ENCODE data around the gene CPVL.
A peak's percentile ranks its signal among the peaks of the same experiment; 100 is the strongest.

CPVL gene

DNA sequence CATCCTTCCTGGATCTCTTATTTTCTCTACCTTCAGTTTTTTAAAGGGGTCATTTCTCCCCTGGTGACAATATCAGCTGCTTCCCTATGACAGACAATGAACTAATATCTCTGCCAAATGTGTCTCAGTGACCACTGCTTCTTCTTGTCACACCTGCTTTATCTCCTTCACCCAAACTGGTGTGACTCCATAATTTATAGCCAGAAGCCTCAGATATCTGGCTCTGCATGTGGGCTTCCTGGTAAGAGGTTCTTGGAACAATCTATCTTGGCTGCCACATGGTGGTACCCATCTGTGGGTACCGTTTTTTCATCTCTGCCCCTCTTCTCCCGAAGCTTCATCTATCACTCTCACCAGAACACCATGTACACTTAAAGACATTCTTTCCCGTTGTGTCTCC lies 37.0 kb downstream of the CPVL start:
- TF ChIP-seq, protein P1, sequence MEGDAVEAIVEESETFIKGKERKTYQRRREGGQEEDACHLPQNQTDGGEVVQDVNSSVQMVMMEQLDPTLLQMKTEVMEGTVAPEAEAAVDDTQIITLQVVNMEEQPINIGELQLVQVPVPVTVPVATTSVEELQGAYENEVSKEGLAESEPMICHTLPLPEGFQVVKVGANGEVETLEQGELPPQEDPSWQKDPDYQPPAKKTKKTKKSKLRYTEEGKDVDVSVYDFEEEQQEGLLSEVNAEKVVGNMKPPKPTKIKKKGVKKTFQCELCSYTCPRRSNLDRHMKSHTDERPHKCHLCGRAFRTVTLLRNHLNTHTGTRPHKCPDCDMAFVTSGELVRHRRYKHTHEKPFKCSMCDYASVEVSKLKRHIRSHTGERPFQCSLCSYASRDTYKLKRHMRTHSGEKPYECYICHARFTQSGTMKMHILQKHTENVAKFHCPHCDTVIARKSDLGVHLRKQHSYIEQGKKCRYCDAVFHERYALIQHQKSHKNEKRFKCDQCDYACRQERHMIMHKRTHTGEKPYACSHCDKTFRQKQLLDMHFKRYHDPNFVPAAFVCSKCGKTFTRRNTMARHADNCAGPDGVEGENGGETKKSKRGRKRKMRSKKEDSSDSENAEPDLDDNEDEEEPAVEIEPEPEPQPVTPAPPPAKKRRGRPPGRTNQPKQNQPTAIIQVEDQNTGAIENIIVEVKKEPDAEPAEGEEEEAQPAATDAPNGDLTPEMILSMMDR (IDR thresholded peaks at IDR 0.05; ENCODE audit: low read depth, low read length, missing control alignments), result no peak
- in situ Hi-C loops (cut with HindIII; ENCODE audit: low sequenced_read_pairs), result no loop called here
- DNase-seq (ENCODE audit: low read depth), result no peak
- H3K4me3 ChIP-seq (ENCODE audit: low read depth, low read length), result no peak overlapping the region

DNA sequence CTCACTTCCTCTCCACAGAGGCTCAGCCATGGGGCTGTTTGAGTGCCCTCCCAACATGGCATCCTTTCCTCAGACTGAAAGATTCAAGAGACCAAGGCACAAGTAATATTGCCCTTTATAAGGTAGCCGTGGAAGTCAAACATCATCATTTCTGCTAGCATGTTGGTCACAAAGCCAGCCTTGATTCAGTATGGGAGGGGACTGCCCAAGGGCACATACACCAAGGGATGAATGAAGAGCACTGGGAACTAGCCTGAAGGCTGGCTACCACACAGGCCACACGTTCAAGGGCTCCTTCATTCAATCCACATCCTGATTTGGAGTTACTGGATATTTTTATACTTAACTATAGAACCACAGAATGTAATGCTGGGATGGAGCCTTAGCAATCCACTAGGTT lies 39.3 kb downstream of the CPVL start:
- no peak for DNase-seq (ENCODE audit: low read depth)
- no peak overlapping the region for H3K4me3 ChIP-seq (ENCODE audit: low read depth, low read length)
- in situ Hi-C loops (cut with HindIII; ENCODE audit: low sequenced_read_pairs), result no loop called here
- TF ChIP-seq, protein P1 (IDR thresholded peaks at IDR 0.05; ENCODE audit: low read depth, low read length, missing control alignments), result no peak

DNA sequence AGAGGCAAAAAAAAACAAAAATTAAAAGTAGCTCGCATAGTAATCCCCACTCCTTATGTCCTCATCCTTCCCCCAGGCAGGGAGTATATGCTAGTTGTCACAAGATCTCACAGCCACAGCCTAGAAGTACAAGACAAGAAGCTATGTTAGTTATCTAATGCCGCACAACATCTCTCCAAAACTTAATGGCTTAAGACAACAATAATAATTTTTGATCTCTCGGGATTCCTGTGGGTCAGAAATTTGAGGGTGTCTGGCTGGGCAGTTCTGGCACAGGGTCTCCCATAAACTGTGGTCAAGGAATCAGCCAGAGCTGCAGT lies 39.7 kb downstream of the CPVL start:
- TF ChIP-seq, protein P1 (IDR thresholded peaks at IDR 0.05; ENCODE audit: low read depth, low read length, missing control alignments), result no peak
- in situ Hi-C loops (cut with HindIII; ENCODE audit: low sequenced_read_pairs), result no loop called here
- no peak overlapping the region for H3K4me3 ChIP-seq (ENCODE audit: low read depth, low read length)
- DNase-seq (ENCODE audit: low read depth), result no peak

DNA sequence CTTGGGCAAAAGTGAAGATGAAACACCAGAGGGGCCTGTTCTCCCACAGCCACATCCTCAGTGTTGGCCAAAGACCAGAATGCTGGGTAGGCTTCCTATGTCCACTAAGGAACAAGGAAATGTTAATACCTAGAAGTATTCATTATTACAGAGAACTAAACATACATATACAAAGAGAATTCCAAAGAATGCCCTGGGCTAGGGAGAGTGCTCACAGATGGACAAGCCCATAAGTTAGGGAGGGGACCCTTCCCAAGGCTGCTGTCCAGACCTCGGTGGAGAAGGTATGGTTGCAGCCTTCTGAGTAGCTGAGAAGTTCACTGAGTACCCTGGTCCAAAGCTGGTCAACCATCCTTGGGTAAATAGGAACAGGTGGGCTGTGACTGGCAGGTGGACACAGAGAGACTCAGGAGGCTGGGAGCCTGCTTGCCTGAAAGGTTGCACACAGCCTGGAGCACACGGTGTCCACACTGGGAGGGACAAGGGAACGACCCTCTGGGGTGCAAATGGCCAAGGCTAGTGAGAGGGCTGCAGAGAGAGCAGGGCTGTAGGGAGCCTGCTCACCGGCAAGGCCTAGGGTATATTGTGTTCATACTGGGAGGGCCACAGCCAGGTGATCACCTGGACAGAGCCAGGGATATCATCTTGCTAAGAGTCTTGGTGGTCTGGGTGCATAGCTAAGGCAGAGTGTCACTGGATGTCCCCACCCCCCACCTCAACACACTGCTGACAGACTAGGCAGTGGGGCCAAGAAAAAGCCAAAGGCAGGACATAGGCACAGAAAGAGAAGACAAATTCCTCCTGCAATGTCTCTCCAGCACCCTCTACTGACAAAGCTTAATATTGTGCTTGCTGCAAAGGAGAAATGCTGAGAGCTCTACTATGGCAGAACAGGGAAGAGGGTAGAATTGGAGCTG lies 40.3 kb downstream of the CPVL start:
- TF ChIP-seq, protein P1 (IDR thresholded peaks at IDR 0.05; ENCODE audit: low read depth, low read length, missing control alignments), result peak; percentile 94
- DNase-seq (ENCODE audit: low read depth), result peak; percentile 63
- no peak overlapping the region for H3K4me3 ChIP-seq (ENCODE audit: low read depth, low read length)
- in situ Hi-C loops (cut with HindIII; ENCODE audit: low sequenced_read_pairs), result no loop called here

DNA sequence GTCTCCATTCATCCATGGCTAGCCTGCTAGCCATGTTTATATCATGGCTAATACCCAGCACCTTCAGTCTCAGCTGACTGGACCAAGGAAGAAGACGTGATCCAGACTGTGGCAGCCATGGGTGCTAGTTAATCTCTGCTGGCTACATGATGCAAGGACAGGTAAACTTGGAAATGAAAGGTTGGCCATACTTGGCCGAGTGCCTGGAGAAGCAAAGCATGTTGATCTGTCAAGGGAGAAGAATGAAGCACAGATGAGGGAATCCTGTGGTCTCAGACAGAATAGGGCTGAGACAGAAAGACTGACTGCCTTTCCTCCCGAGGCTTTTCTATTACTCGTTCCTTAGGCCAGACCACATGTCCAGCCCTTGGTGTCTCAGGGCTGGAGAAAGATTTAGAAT lies 41.1 kb downstream of the CPVL start:
- TF ChIP-seq, protein P1 (IDR thresholded peaks at IDR 0.05; ENCODE audit: low read depth, low read length, missing control alignments), result no peak
- H3K4me3 ChIP-seq (ENCODE audit: low read depth, low read length), result no peak overlapping the region
- DNase-seq (ENCODE audit: low read depth), result no peak
- in situ Hi-C loops (cut with HindIII; ENCODE audit: low sequenced_read_pairs), result no loop called here

DNA sequence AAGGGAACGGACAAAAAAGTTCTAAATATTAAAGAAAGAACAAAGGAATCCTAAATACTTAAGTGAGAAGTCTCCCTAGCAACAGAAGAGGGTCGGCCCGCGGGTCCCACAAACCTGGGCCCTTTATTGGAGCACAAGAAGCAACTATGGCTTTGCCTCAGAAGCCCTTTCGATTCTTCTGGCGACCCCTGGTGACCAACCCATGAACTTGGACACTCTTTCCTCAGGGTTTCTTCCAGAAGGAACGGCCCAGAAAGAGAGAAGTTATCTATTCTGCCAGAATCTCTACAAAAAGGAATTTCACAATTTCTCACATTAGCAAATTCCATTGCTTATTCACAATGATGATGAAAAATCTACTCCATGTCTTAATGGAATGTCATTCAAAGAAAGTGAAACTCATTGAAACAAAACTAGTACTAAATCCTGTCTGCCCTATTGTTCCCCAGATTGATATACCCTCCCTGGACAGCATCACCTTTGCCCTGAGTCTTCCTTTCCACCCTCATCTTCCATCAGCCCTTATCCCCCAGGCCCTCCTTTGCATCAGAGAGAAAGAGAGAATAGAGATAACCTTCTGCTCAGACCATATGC lies 43.7 kb downstream of the CPVL start:
- no peak overlapping the region for H3K4me3 ChIP-seq (ENCODE audit: low read depth, low read length)
- TF ChIP-seq, protein P1 (IDR thresholded peaks at IDR 0.05; ENCODE audit: low read depth, low read length, missing control alignments), result peak; percentile 78
- peak; percentile 47 for DNase-seq (ENCODE audit: low read depth)
- in situ Hi-C loops (cut with HindIII; ENCODE audit: low sequenced_read_pairs), result no loop called here

All from astrocyte of the cerebellum (primary cell).